Measurements from ENCODE around the gene ATAD3C.
"Not testable (repeated sequence)": the region's sequence is repeated elsewhere in the genome, so short reads cannot be mapped to it uniquely, and the experiment has no call there.

The ATAD3C gene

GRCh38 chr1:1449099-1449739 lies at the start of gene ATAD3C:
Gene ATAD3C (plus strand): TSS chr1:1449689. CDS start chr1:1450684, 995 bp downstream.
- DNase-seq, result no peak

GRCh38 chr1:1399872-1400575 lies 49.5 kb upstream of the ATAD3C start:
- no peak for DNase-seq

GRCh38 chr1:1400576-1401456 lies 48.7 kb upstream of the ATAD3C start:
- DNase-seq, result no peak

- no peak for DNase-seq
Observed at GRCh38 chr1:1401457-1402010, 48.0 kb upstream of the ATAD3C start.

- DNase-seq, result no peak
Observed at GRCh38 chr1:1402072-1402900, 47.2 kb upstream of the ATAD3C start.

- not testable (repeated sequence) for DNase-seq
Observed at GRCh38 chr1:1402901-1403392, 46.5 kb upstream of the ATAD3C start.

- DNase-seq, result no peak
Observed at GRCh38 chr1:1403653-1404052, 45.8 kb upstream of the ATAD3C start.

GRCh38 chr1:1406101-1406820 lies 43.2 kb upstream of the ATAD3C start:
- no peak for DNase-seq

- peak; percentile 67 for DNase-seq
Observed at GRCh38 chr1:1406821-1407635, 42.5 kb upstream of the ATAD3C start, which contains the start of gene MRPL20. Gene MRPL20 (minus strand): TSS chr1:1407293. CDS start chr1:1407217, 76 bp downstream.

- no peak for DNase-seq
Observed at GRCh38 chr1:1407636-1408318, 41.7 kb upstream of the ATAD3C start.

- not testable (repeated sequence) for DNase-seq
Observed at GRCh38 chr1:1410238-1410637, 39.3 kb upstream of the ATAD3C start.

GRCh38 chr1:1411626-1412025 lies 37.9 kb upstream of the ATAD3C start:
- no peak for DNase-seq

- not testable (repeated sequence) for DNase-seq
Observed at GRCh38 chr1:1412311-1412902, 37.1 kb upstream of the ATAD3C start.

- no peak for DNase-seq
Observed at GRCh38 chr1:1415751-1416150, 33.7 kb upstream of the ATAD3C start.

GRCh38 chr1:1417396-1417795 lies 32.1 kb upstream of the ATAD3C start:
- not testable (repeated sequence) for DNase-seq

GRCh38 chr1:1417825-1418463 lies 31.5 kb upstream of the ATAD3C start:
- not testable (repeated sequence) for DNase-seq

GRCh38 chr1:1418464-1419362 lies 30.8 kb upstream of the ATAD3C start:
- DNase-seq, result no peak

- no peak for DNase-seq
Observed at GRCh38 chr1:1419363-1419812, 30.1 kb upstream of the ATAD3C start.
